Measurements from ENCODE around the gene ZNF777.

GRCh38 chr7:149432121-149432691, 28.7 kb downstream of the ZNF777 start:
- no peak for TF ChIP-seq EZH2 (IDR thresholded peaks at IDR 0.05)
- TF ChIP-seq POLR2AphosphoS5 (IDR thresholded peaks at IDR 0.05; ENCODE audit: borderline replicate concordance, low read depth, low read length), result no peak
